Coronary artery (tissue), 2 donors: ENCODE results near the gene FYN.

Experiments
- DNase-seq: peaks from one replicate; pipeline ENCODE4 v3.0.0-alpha.2; 2017; ENCODE audit warnings: low spot score
- H3K27ac ChIP-seq, 2 donors: fragments of 200-600 bp; sonication (generic); one replicate each; pipeline ENCODE4 v1.5.1; 2016 to 2019
- H3K4me3 ChIP-seq: fragments of 200-600 bp; sonication (generic); 2 replicates; pipeline ENCODE4 v1.5.1; 2016; ENCODE audit warnings: mild to moderate bottlenecking, moderate library complexity
- CTCF ChIP-seq: fragments of 200-600 bp; sonication (generic); IDR thresholded peaks from one replicate; pipeline ENCODE4 v1.5.1; 2019; ENCODE audit warnings: antibody characterized with exemption

The FYN gene

GRCh38 chr6:111754423-111754822 is 118.8 kb downstream of the FYN start:
- no peak for TF ChIP-seq CTCF
- H3K27ac ChIP-seq, result no peak overlapping the region
- no peak overlapping the region for H3K4me3 ChIP-seq
- no peak for DNase-seq

GRCh38 chr6:111753573-111753972 is 119.7 kb downstream of the FYN start:
- H3K27ac ChIP-seq, result no peak overlapping the region
- no peak for TF ChIP-seq CTCF
- no peak for DNase-seq
- no peak overlapping the region for H3K4me3 ChIP-seq

- no peak for TF ChIP-seq CTCF
- no peak for DNase-seq
- Histone ChIP-seq H3K27ac (no peak overlapping the region), H3K4me3 (no peak overlapping the region)
Measured at GRCh38 chr6:111752476-111752875, 120.8 kb downstream of the FYN start.

GRCh38 chr6:111750753-111751673 is 122.2 kb downstream of the FYN start:
- no peak overlapping the region for H3K27ac ChIP-seq
- no peak for DNase-seq
- no peak for TF ChIP-seq CTCF

GRCh38 chr6:111750153-111750552 is 123.1 kb downstream of the FYN start:
- DNase-seq, result no peak
- Histone ChIP-seq H3K4me3 (no peak overlapping the region), H3K27ac (no peak overlapping the region)
- no peak for TF ChIP-seq CTCF

More at GRCh38 chr6:111750753-111751673, 122.2 kb downstream of the FYN start:
- H3K4me3 ChIP-seq, result no peak overlapping the region

GRCh38 chr6:111748231-111748647 is 125.0 kb downstream of the FYN start:
- DNase-seq, result no peak
- Histone ChIP-seq H3K4me3 (no peak overlapping the region), H3K27ac (no peak overlapping the region)
- no peak for TF ChIP-seq CTCF

- no peak for DNase-seq
- TF ChIP-seq CTCF, result no peak
- H3K27ac ChIP-seq, result no peak overlapping the region
- no peak overlapping the region for H3K4me3 ChIP-seq
Measured at GRCh38 chr6:111747829-111748228, 125.4 kb downstream of the FYN start.
